GM18507 (cell line): Measurements from ENCODE around the gene RTP5.
"Not testable (repeated sequence)": the region's sequence is repeated elsewhere in the genome, so short reads cannot be mapped to it uniquely, and the experiment has no call there.

Experiments used
- DNase-seq: peaks from one replicate; pipeline ENCODE4 v3.0.0; 2011; ENCODE audit warnings: low read depth; ENCODE audit not compliant: insufficient read length; ENCODE audit errors: extremely low spot score
- FAIRE-seq: peaks from 2 replicates; lab custom pipeline; 2011; peaks lifted over from hg19 to GRCh38; lab: Jason Lieb, UNC

Gene RTP5

DNA sequence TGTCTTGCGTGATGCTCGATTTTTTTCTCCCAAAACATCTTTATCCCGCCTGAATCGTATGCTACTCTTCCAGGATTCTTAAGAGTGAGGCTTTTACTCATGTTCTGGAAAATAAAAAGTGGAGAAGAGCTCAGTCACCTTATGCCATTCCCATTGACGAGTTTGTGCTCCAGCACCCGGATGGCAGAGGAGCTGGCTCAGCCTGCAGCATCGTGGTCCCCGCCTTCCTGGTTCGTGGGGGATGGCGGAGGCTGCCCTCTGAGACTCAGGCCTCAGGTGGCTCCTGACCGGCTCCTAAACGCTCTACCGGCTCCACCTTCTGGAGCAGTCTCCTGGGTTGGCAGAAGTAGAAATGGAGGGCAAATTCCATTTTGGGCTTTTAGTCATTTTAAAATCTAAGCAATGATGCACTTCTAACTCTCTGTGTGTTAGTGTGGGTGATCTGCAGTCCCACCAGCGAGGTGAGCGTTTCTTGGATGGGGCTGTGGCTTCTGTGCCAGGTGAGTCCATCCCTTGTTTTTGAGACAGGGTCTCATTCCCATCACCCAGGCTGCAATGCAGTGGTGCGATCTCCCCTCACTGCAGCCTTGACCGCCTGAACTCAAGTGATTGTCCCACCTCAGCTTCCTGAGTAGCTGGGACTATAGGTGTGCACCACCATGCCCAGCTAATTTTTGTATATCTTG, 27.8 kb downstream of the RTP5 start:
- DNase-seq (no peak), FAIRE-seq (no peak)

DNA sequence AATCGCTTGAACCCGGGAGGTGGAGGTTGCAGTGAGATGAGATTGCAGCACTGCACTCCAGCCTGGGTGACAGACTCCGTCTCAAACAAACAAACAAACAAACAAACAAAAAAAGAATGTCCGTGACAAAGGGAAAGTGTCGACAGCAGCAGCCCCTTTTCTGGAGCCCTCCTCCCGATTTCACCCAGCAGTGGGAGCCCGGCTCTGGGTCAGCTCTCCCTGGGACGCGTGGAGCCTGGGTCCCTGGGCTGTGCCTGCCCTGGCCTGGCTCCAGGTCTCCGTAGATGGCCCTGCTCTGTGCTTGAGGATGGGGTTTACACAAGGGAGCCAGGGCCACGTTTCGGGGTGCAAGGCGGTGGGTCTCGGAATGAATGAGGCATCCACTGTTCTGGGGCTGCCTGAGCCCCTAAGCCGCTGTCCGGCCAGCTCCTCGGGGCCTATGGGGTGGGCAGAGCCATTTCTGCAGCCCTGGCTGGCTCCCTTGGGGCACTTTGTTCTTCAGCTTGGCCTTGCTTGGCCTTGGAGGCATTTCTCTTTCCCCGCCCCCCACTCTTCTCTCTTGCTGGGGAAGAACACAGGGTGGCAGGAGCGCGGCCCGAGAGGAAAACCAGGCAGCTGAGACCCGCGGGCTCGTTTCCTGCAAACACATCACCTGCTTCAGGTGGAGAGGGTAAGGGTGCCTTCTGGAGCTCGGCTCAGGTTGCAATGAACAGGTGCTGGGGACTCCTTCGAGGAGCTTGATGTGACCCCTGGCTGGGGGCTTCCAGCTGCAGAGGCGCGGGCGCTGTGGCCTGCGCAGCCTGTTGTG, 29.1 kb downstream of the RTP5 start:
- no peak for DNase-seq
- no peak for FAIRE-seq

DNA sequence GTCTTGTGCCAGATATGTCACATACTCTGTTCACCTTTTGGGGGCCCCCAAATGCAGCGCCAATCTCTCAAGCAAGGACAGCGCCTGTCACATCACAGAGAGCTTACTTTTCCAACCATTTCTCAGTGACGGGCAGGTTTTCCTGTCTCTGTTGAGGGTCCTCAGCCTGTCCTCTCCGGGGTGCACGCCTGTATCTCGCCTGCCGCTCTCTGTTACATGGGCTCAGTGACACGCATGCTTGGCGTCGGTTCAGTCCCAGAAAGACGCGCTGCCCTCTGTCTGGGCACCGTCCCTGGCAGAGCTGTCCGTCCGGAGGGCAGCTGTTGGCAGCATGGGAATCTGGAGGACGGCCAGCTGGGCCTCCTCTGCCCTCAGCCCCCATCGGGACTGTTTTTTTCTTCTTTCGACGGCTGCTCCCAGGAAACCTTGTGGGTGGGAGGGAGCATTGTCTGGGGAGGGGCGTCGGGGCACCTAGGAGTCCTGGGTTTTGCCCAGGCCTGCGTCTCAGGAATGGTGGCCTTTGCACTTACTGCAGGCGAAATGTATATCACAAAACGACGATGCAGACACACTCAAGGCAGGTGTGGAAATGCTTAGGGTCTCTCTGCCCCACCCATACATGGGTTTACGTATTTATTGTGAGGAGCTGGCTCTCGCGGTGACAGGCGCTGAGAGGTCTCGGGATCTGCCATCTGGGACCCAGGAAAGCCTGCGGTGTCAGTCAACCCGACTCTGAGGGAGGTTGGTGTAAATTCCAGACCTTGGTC, 30.9 kb downstream of the RTP5 start:
- FAIRE-seq (no peak), DNase-seq (no peak)

DNA sequence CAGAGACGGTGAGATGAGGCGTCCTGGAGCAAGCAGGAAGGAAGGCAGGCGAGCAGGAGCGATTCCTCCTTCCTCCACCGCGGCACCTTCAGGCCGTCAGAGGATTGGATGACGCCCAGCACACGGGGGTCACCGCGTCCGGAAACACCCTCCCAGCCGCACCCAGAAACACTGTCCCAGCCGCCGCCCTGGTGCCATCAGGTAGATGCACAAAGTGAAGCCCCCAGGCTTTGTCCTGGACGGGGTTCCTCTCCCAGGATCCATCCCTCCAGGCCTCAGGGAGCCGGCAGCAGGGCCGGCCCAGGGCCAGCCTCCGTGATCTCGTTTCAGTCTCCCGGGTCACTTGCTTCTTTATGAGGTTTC, 31.5 kb downstream of the RTP5 start:
- DNase-seq (no peak), FAIRE-seq (no peak)

DNA sequence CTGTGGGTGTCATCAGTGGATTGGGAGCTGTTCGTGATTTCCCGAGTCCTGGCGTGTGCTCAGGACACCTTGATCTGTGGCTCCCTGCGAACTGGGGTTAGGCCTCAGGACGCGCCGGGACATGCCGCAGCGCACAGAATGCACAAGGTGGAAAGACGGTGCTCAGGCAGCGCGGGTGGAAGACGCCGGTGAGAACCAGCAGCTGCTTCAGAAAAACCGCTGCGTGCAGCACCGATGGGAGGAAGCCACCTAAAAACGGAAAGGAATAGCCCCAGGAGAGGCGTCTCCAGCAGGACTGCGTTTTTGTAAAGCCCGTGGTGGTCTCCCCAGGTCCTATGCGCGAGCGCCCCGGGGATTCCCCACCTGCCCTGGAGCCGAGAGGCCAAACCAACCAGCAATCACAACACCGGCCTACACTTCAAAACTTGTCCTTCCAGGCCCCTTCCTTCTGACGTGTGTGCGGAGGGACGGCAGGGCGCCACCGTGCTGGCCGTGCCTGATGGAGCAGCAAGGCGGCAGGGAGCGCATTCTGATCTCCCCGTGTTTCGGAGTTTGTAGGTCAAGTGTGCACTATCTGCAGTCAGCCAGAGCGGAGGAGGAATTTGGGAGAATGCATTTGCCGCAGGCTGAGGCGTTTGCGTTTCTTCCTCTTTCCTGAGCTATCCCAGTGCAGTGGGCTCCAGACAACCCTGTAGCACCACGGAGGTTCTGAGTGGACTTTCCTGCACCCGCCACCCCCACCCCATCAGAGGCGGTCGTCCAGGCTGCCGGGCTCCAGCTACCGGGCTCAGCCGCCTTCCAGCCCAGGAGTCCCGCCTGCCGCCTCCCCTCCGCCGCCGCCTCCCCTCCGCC, 32.2 kb downstream of the RTP5 start:
- DNase-seq (no peak), FAIRE-seq (no peak)

DNA sequence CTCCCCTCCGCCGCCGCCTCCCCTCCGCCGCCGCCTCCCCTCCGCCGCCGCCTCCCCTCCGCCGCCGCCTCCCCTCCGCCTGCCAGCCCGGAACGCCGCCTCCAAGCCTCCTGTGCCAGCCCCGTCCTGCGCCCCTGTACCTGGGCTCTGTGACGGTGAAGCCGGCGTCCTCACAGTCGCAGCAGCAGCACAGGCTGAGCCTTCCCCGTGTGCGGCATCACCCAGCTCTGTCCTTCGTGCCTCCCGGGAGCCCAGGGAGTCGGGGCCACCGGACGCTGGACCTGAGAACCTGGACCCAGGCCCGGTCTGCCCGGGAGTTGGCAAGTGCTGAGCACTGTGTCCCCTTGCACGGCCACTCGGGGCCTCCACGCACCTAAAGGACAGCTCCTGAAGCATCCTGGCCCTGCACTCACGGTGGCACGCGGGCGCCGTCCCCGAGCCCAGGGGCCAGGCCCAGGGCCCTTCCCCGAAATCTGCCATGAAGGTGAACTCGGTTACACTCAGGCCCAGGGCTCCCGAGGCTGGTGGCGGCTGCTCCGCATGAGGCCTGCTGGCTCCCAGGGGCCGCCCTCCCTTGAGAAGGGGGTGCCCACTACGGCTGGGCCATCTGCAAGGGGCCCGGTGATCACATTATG, 32.9 kb downstream of the RTP5 start:
- FAIRE-seq (no peak), DNase-seq (no peak)

DNA sequence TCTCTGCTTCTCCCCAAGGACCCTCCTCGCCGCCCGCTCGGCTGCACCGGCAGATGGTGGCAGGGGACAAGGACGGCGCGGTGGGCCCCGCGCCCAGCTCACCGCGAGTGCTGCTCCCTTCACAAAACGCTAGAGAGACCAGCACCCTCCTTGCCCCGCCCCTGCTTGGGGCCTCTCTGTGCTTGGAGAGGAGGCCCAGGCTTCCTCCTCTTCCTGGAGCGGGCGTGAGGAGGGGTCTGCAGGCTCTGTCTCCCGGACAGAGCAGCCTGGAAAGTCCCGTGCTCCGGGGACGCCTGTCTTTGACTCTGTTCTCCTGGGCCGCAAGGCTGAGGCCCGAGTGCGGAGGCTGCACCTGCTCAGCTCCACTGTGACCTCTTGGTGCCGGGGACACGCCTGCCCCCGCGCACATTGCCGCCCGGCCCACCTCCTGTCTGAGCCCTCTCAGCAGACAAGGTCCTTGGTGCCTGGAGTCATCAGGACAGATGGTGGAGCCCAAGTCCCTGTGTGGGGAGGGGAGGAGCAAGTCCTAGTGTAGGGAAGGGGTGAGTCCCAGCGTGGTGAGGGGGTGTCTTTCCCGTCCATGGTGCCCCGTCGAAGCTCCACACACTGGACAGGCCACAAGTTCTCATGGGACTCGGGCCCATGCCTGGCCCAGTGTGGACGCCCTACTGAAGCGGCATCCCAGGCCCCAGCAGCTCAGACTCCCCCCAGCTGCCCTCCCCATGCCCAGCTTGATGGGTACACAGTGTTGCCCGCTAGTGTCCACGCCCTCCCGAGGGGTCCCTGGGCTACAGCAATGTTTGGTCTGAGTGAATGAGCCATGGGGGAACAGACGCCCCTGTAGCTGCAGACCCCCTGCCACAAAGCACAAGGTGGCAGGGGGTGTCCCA, 33.8 kb downstream of the RTP5 start:
- DNase-seq (no peak), FAIRE-seq (no peak)

DNA sequence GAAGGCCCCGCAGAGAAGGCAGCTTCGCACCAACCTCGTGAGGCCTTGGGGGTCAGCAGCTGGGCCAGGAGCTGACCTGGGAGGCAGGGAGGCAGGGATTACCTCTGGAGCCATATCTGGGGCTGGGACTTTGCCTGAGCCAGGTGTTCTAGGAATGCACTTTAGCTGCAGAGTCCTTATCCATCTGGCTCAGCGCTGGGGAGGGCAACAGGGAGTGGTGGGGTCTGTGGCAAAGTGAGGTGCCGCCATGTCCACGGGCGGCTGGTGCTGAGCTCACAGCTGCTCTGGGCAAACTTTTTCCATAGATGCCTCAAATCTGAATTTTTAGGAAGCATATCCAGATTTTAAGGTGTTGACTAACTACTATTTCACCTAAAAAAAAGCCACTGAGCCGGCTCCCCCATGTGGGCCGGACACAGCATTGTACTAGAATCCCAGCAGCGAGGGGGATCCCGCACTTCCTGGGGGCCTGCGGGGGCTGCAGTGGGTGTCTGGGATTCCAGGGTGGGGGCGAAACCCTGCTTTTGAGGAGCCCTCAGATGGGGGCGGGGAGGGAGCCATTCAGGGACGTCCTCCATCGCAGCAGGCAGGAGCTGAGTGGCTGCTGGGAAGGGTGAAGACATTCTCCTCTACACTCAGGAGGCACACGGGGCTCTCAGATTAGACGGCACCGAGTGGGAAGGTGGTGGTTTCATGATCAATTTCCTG, 34.6 kb downstream of the RTP5 start:
- FAIRE-seq: no peak
- DNase-seq: no peak

DNA sequence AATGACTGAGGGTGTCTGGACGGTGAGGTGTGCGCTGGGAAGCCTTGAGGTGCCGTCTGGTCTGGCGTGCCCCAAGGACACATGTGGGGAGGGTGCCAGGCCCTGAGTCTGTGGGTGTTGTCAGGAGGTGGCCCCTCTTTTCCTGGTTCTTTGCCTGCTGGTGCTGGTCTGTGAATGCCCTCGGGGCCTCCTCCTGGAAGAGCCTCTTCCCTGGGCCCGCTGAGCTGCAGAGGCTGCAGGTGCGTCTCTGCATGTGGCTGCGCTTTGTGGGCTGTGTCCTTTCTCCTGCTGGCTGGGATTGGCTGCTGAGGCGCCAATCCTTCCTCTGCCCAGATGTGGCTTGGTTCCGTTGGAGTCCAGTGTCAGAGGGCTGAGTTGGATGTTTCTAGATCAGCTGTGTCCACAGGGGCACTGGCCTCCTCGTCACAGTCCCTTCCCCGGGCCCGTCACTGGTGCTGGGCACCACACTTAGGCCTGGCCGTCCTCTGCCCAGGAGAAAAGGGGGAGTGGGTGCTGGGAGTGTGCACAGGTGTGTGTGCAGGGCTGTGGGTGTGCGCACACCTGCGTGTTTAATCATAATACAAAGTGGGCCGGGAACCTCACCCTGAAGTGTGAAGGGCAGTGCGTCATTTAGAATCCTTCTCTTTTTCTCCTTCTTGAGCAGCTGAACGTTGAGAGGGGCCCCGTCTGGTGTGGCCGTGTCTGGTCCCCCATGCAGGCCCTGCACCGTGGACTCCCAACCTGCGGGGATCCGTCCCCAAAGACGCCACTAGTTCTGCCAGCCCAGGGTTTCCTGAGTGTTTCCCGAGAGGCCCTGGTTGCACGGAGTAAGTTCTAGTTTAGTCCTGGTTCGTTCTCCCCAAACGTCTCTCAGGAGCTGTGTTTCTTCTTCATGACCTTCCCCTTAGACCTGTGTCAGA, 35.5 kb downstream of the RTP5 start:
- DNase-seq (no peak), FAIRE-seq (no peak)

DNA sequence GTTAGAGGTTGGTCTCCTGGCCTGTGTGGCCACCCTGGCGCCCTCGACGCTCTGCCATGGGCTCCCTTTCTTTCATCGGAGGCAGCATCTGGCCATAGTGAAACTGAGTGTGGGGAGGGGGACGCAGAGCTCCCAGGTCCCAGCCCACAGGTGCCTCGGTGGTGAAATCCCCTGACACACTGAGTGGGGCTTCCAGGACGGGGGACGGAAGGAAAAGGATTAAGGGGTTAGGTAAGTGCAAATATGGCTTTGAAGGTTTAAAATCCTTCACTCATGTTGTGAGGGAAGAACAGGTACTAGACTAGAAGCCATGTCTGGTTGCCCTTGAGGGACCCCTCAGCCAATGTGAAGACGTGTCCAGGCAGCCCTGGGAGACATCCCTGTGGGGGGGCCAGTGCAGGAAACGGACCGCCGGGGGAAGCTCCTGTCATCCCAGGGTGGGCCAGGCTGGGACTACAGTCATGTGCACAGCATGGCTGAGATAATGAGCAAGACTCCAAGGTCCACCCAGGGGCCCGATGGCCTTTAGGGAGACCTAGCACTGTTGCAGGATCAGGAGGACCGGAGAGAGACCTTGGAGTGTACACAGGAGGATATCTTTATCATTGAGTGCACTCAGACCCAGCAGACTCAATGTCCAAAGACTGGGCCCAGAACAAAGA, 36.3 kb downstream of the RTP5 start:
- FAIRE-seq: no peak

DNA sequence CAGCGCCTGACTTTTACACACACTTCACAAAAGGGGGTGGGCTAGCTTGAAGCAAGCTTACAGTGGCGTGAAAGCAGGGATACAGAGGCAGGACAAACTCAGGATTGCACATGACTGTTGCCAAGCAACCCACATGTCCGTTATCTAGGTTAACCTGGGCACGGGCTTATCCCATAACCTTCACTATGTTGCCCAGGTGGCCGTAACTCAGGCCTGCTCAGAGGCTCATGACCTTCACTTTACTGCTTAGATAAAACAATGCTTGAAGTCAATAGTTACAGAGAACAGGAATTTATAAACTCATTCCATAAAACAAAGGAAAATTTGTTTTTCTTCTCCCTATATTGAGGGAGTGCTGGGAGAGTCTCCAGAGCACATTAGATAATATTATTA, 36.8 kb downstream of the RTP5 start:
- not testable (repeated sequence) for FAIRE-seq

More for the DNA sequence above, 36.3 kb downstream of the RTP5 start:
- no peak for DNase-seq

DNA sequence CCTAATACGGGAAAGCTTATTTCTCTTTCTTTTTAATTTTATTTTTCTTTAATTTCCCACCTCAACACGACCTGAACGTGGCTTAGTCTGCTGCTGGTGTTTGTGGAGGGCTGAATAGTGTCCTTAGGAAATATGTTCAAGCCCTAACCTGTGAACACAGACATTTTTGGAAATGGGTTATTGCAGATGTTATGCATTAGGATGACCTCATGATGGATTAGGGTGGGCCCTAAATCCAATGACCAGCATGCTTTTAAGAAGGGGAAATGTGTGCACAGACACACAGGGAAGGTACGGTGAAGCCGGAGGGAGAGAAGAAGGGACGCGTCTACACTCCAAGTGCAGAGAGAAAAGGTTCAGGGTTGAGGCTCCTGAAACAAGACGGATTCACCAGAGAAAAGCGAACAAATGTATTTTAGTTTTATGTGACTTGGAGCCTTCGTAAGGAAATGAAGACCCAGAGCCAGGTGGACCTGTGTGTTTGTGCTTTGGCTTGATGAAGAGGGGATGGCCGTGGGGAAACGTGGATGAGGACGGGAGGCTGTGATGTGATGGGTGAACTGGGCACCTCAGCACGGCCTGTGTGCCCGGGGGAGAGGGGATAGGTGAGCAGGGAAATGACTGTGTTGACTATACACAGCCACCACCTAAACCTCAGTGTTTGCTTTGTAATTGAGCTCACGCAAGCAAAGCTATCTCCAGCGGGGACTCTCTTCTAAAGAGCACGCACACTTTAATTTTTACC, 37.5 kb downstream of the RTP5 start:
- FAIRE-seq (no peak), DNase-seq (no peak)

More for the DNA sequence above, 36.8 kb downstream of the RTP5 start:
- not testable (repeated sequence) for DNase-seq

DNA sequence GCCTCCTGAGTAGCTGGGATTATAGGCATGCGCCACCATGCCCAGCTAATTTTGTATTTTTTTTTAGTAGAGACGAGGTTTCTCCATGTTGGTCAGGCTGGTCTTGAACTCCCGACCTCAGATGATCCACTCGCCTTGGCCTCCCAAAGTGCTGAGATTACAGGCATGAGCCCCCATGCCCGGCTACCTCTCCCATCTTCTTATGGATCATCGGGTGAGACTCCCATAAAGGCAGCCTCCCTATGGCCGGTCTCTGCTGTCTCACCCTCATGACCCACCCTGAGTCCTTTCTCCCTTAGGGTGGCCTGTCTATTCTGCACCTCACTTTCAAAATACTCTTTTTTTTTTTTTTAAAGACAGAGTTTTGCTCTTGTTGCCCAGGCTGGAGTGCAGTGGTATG, 38.3 kb downstream of the RTP5 start:
- not testable (repeated sequence) for FAIRE-seq, DNase-seq

DNA sequence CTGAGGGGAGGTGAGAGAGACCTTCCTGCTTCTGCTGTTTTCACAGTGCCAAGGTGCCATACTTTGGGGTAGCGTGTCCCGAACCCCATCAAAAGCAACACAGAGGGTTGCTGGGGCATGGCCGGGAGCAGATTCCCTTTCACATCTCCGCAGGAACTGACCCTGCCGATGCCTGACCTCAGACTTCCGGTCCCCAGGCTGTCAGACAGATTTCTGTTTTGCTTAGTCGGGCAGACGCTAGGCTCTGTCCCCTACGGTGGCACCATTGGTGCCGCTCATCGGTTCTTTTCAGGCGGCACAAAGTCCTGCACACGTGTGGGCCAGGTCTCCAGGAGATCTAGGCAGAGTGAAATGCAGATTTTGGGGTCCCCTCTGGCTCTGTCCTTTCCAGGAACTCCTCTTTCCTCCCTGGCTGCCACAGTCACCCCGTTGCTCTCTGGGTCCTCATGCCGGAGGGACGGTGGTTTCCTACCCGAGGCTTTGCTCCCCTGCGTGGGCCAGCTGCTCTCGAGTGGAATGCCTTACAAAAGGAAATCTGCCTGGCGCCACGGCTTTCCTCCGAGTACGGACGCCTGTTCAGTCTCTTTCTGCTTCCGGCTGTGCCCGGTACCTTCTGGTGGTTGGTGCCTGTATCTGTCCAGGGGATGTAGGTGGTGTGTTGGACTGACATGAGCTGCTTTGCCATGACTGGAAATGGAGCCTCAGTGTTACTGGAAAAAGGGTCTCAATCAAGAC, 39.3 kb downstream of the RTP5 start:
- DNase-seq (no peak), FAIRE-seq (no peak)

DNA sequence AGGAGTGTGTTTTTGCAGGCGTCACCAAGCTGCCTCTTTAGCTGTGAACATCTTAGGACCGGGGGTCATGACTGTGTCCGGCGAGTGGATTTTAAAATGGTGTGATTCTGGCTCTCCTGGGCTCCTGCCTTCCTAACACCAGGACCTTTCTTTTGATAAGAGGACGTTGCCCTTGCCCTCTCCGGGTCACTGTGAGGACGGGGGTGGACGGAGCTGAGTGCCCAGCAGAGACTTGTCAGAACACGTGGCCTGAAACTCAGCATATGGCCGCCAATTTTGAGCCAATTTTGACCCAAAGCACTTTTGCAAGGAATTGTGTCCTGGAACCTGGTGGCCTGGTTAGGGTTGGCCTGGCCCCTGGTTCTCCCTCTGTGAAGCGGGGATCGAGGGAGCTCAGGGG, 40.2 kb downstream of the RTP5 start:
- no peak for FAIRE-seq
- DNase-seq: no peak
